Measurements from ENCODE around the gene VSTM2B. TPM values are rescaled to one million over a fixed set of nuclear protein-coding genes. Genes with fewer than 3 reads are reported as not detected.
A peak's percentile ranks its signal among the peaks of the same experiment; 100 is the strongest.

The VSTM2B gene
- total RNA-seq, 1 donor from 2014 or later = not detected

DNA sequence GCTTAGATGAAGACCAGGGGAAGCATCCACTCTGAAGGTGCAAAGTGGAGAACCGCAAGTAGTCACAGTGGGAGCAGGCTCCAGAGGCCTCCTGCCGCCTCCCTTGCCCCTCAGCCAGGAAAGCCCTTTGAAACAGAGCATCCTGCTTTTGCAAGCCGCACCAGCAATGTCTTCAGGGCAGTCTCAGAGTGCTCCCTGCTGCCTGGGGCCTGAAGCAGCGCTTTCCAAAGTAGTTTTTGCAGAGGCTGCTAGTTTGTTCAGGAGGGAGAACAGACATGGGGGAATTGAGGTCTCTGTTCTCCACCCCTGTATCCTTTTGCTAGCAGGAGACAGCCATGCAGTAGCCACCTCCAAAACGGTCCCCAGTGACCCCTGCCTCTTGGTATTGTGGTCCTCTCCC, 64.5 kb downstream of the VSTM2B start:
- Mint-ChIP-seq H3K27me3 (ENCODE audit: low read depth) (peaks cover 61% of the 10 kb centered on the region), H3K36me3 (ENCODE audit: low read depth) (no peaks in the 10 kb centered on the region), H3K4me3 (ENCODE audit: unreplicated experiment) (no peak overlapping the region), H3K27ac (ENCODE audit: unreplicated experiment) (no peak overlapping the region), H3K9me3 (ENCODE audit: low read depth) (no peaks in the 10 kb centered on the region), H3K4me1 (ENCODE audit: low read depth) (no peaks in the 10 kb centered on the region)
- no peak for TF ChIP-seq CTCF (IDR thresholded peaks at IDR 0.05)
- DNase-seq (ENCODE audit: low spot score) = no peak

DNA sequence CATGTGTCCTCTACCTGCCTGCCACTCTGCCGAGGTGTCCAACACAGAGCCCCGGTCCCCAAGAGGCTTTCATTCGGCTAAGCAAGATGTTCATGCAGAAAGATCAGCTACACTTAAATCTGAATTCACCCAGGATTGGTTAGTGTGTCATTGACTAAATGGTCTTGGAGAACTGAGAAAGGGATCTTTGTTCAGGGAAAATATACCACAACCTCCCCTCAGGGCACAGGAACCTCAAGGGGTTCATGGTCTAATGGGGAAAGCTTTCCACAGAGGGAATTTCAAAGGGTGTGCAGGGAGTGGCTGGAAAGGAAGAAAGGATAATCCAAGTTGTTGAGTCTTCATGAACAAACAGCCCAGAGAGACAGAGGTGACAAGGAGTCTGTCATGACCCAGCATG, 65.9 kb downstream of the VSTM2B start:
- no peak for TF ChIP-seq CTCF (IDR thresholded peaks at IDR 0.05)
- Mint-ChIP-seq H3K36me3 (ENCODE audit: low read depth) (no peaks in the 10 kb centered on the region), H3K9me3 (ENCODE audit: low read depth) (no peaks in the 10 kb centered on the region), H3K4me1 (ENCODE audit: low read depth) (no peaks in the 10 kb centered on the region), H3K27ac (ENCODE audit: unreplicated experiment) (no peak overlapping the region), H3K27me3 (ENCODE audit: low read depth) (peaks cover 63% of the 10 kb centered on the region), H3K4me3 (ENCODE audit: unreplicated experiment) (no peak overlapping the region)
- no peak for DNase-seq (ENCODE audit: low spot score)

GRCh38 chr19:29593869-29594268, 68.1 kb downstream of the VSTM2B start:
- H3K9me3 Mint-ChIP-seq (ENCODE audit: low read depth) = no peaks in the 10 kb centered on the region
- no peak for TF ChIP-seq CTCF (IDR thresholded peaks at IDR 0.05)
- no peaks in the 10 kb centered on the region for H3K4me1 Mint-ChIP-seq (ENCODE audit: low read depth)
- no peak overlapping the region for H3K27ac Mint-ChIP-seq (ENCODE audit: unreplicated experiment)
- H3K27me3 Mint-ChIP-seq (ENCODE audit: low read depth) = peaks cover 67% of the 10 kb centered on the region
- H3K36me3 Mint-ChIP-seq (ENCODE audit: low read depth) = no peaks in the 10 kb centered on the region
- DNase-seq (ENCODE audit: low spot score) = no peak
- H3K4me3 Mint-ChIP-seq (ENCODE audit: unreplicated experiment) = no peak overlapping the region

DNA sequence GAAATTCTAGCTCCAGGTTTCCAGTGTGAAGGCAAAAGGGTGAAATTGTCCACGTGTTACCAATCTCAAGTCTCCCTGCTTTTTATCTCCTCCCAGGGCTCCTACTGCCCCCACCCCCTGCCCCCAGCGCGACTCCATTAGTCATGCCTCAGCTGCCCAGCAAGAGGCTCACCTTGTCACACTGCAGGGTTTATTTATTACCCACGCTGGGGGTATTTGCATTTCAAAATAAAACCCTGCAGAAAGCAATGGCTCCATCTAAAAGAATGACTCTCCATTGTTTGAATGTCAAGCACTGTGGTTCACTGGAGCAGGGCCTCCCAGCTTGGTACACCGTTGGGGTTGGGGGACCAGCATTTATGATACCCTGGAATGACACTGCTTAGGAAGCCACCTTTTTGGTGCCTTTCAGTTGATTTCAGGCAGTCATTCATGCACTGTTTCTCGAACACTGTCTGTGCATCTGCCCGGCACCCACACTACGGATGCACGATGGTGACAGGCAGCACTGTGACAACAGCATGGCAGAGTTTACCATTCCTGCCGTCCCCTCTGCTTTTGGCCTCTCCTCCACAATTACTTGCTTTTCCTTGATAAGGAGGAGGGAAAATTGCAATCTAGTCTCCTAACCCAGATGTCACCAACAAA, 70.4 kb downstream of the VSTM2B start:
- Mint-ChIP-seq H3K4me1 (ENCODE audit: low read depth) (no peaks in the 10 kb centered on the region), H3K9me3 (ENCODE audit: low read depth) (no peaks in the 10 kb centered on the region), H3K36me3 (ENCODE audit: low read depth) (no peaks in the 10 kb centered on the region), H3K27me3 (ENCODE audit: low read depth) (peaks cover 57% of the 10 kb centered on the region), H3K4me3 (ENCODE audit: unreplicated experiment) (no peak overlapping the region), H3K27ac (ENCODE audit: unreplicated experiment) (no peak overlapping the region)
- no peak for TF ChIP-seq CTCF (IDR thresholded peaks at IDR 0.05)
- no peak for DNase-seq (ENCODE audit: low spot score)

- H3K27me3 Mint-ChIP-seq (ENCODE audit: low read depth) = peaks cover 49% of the 10 kb centered on the region
- DNase-seq (ENCODE audit: low spot score) = no peak
- H3K9me3 Mint-ChIP-seq (ENCODE audit: low read depth) = no peaks in the 10 kb centered on the region
- H3K27ac Mint-ChIP-seq (ENCODE audit: unreplicated experiment) = no peak overlapping the region
- H3K36me3 Mint-ChIP-seq (ENCODE audit: low read depth) = no peaks in the 10 kb centered on the region
- no peak overlapping the region for H3K4me3 Mint-ChIP-seq (ENCODE audit: unreplicated experiment)
- no peaks in the 10 kb centered on the region for H3K4me1 Mint-ChIP-seq (ENCODE audit: low read depth)
- TF ChIP-seq CTCF (IDR thresholded peaks at IDR 0.05) = peak; percentile 70
Measured at GRCh38 chr19:29596885-29597525, 71.2 kb downstream of the VSTM2B start.

Measured in chondrocyte (in vitro differentiated cells).